Endothelial cell (in vitro differentiated cells): ENCODE data around the gene SH3TC1. TPM values are rescaled to one million over a fixed set of nuclear protein-coding genes. Genes with fewer than 3 reads are reported as not detected.

ENCODE experiments used
- DNase-seq: peaks from one replicate; pipeline ENCODE4 v3.0.0; 2021; ENCODE audit warnings: low spot score
- H3K27ac Mint-ChIP-seq: one replicate; pipeline ENCODE4 v1.8.0; 2021; ENCODE audit warnings: mixed read lengths, inconsistent platforms; ENCODE audit not compliant: unreplicated experiment
- H3K27me3 Mint-ChIP-seq: one replicate; pipeline ENCODE4 v1.8.0; 2021; ENCODE audit warnings: mild to moderate bottlenecking, moderate library complexity, mixed read lengths, inconsistent platforms; ENCODE audit not compliant: unreplicated experiment
- H3K36me3 Mint-ChIP-seq: one replicate; pipeline ENCODE4 v1.8.0; 2021; ENCODE audit warnings: mild to moderate bottlenecking, low read depth, mixed read lengths, inconsistent platforms; ENCODE audit not compliant: unreplicated experiment
- H3K4me1 Mint-ChIP-seq: one replicate; pipeline ENCODE4 v1.8.0; 2021; ENCODE audit warnings: mild to moderate bottlenecking, mixed read lengths, inconsistent platforms; ENCODE audit not compliant: unreplicated experiment
- H3K4me3 Mint-ChIP-seq: one replicate; pipeline ENCODE4 v1.8.0; 2021; ENCODE audit warnings: mild to moderate bottlenecking, mixed read lengths, inconsistent platforms; ENCODE audit not compliant: unreplicated experiment
- H3K9me3 Mint-ChIP-seq: one replicate; pipeline ENCODE4 v1.8.0; 2021; ENCODE audit warnings: mixed read lengths, inconsistent platforms; ENCODE audit not compliant: unreplicated experiment
- CTCF ChIP-seq: fragments of 200-600 bp; sonication (generic); IDR thresholded peaks from one replicate; pipeline ENCODE4 v1.5.0; 2021; ENCODE audit warnings: antibody characterized with exemption; ENCODE audit not compliant: unreplicated experiment
- total RNA-seq: library from RNA; stranded (reverse); fragmentation: NEBNext Ultra II Directional; extraction: Animal tissue kit (Norgen Biotek cat#: 25700); gene quantifications from one replicate; pipeline ENCODE4 v1.2.1, GENCODE V29; 2021; ENCODE audit not compliant: unreplicated experiment

The SH3TC1 gene
- total RNA-seq, 1 donor from 2014 or later: 114 TPM

GRCh38 chr4:8152090-8152864 lies 46.8 kb upstream of the SH3TC1 start:
- no peak for DNase-seq
- no peak overlapping the region for H3K27ac Mint-ChIP-seq
- H3K27me3 Mint-ChIP-seq: peaks cover 12% of the 10 kb centered on the region
- TF ChIP-seq CTCF: no peak
- H3K36me3 Mint-ChIP-seq: peaks cover 2% of the 10 kb centered on the region
- H3K4me3 Mint-ChIP-seq: no peak overlapping the region
- no peaks in the 10 kb centered on the region for H3K9me3 Mint-ChIP-seq
- no peaks in the 10 kb centered on the region for H3K4me1 Mint-ChIP-seq

- H3K4me3 Mint-ChIP-seq: no peak overlapping the region
- peaks cover 14% of the 10 kb centered on the region for H3K27me3 Mint-ChIP-seq
- DNase-seq: no peak
- H3K4me1 Mint-ChIP-seq: no peaks in the 10 kb centered on the region
- no peak overlapping the region for H3K27ac Mint-ChIP-seq
- TF ChIP-seq CTCF: no peak
- H3K9me3 Mint-ChIP-seq: no peaks in the 10 kb centered on the region
- peaks cover 3% of the 10 kb centered on the region for H3K36me3 Mint-ChIP-seq
Measured at GRCh38 chr4:8152865-8153257, 46.2 kb upstream of the SH3TC1 start.

DNA sequence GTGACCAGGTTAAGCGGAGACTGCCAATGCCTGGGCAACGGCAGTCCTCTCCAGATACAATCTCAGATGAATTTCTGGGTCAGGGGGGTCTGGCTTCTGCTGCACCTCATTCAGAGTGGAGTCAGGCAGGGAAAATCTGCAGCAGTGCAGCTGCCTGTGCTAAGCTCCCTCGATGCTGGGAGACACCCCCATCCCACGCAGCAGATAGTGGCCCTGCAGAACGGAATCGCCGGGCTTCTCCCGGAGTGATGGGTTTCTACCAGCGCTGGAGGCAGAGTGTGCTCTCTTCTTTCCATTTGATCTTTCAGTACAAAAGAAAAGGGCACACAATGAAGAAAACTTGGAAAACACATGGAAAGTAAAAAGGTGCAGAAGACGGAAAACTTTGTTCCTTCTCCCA lies 45.6 kb upstream of the SH3TC1 start:
- no peak for DNase-seq
- Mint-ChIP-seq H3K4me1 (no peaks in the 10 kb centered on the region), H3K4me3 (no peak overlapping the region), H3K9me3 (no peaks in the 10 kb centered on the region), H3K36me3 (peaks cover 3% of the 10 kb centered on the region), H3K27ac (no peak overlapping the region), H3K27me3 (peaks cover 14% of the 10 kb centered on the region)
- no peak for TF ChIP-seq CTCF

GRCh38 chr4:8155048-8155447 lies 44.0 kb upstream of the SH3TC1 start:
- Mint-ChIP-seq H3K27ac (no peak overlapping the region), H3K4me3 (no peak overlapping the region), H3K9me3 (no peaks in the 10 kb centered on the region), H3K36me3 (peaks cover 3% of the 10 kb centered on the region), H3K27me3 (peaks cover 15% of the 10 kb centered on the region), H3K4me1 (peaks cover 4% of the 10 kb centered on the region)
- no peak for DNase-seq
- TF ChIP-seq CTCF: no peak

- Mint-ChIP-seq H3K36me3 (peaks cover 3% of the 10 kb centered on the region), H3K9me3 (no peaks in the 10 kb centered on the region), H3K27ac (peak overlapping the region; percentile 48), H3K4me3 (no peak overlapping the region), H3K4me1 (peaks cover 4% of the 10 kb centered on the region), H3K27me3 (peaks cover 15% of the 10 kb centered on the region)
- TF ChIP-seq CTCF: no peak
- DNase-seq: no peak
Measured at GRCh38 chr4:8155660-8156421, 43.2 kb upstream of the SH3TC1 start.
